ENCODE data around the gene AIRE.
"Not testable (repeated sequence)": the region's sequence is repeated elsewhere in the genome, so short reads cannot be mapped to it uniquely, and the experiment has no call there.

AIRE gene

GRCh38 chr21:44338971-44339910 is 53.6 kb downstream of the AIRE start, which contains the start of gene CFAP410:
Gene CFAP410, minus strand, starts transcription at chr21:44339390. Its CDS starts 196 bp downstream, at chr21:44339194.
- DNase-seq (ENCODE audit: low spot score): peak; percentile 97

- not testable (repeated sequence) for DNase-seq (ENCODE audit: low spot score)
Observed at GRCh38 chr21:44341726-44342458, 56.2 kb downstream of the AIRE start.

GRCh38 chr21:44342981-44343380 is 57.3 kb downstream of the AIRE start:
- DNase-seq (ENCODE audit: low spot score): not testable (repeated sequence)

- DNase-seq (ENCODE audit: low spot score): no peak
Observed at GRCh38 chr21:44344541-44345183, 59.0 kb downstream of the AIRE start.

- no peak for DNase-seq (ENCODE audit: low spot score)
Observed at GRCh38 chr21:44345495-44345894, 59.8 kb downstream of the AIRE start.

- DNase-seq (ENCODE audit: low spot score): no peak
Observed at GRCh38 chr21:44347911-44348451, 62.3 kb downstream of the AIRE start.
